HL-60 (cell line): ENCODE data around the gene IVD.

Experiments used
- DNase-seq, 2 experiments: peaks; one replicate each; pipeline ENCODE4 v3.0.0-alpha.2; 2010 to 2020; ENCODE audit warnings: low read depth in 1 of 2, low spot score in 1 of 2
- H3K27ac ChIP-seq: fragments of 250-450 bp; sonication (Bioruptor Pico); replicated peaks from 2 replicates; pipeline ENCODE4 v1.5.1; 2020; ENCODE audit warnings: mild to moderate bottlenecking, moderate library complexity
- H3K27me3 ChIP-seq: fragments of 250-450 bp; sonication (Bioruptor Pico); 2 replicates; pipeline ENCODE4 v1.5.1; 2021; ENCODE audit warnings: mild to moderate bottlenecking, moderate library complexity; ENCODE audit not compliant: insufficient read depth, poor library complexity, severe bottlenecking
- H3K4me3 ChIP-seq: replicated peaks from 2 replicates; pipeline ENCODE4 v1.5.1; 2011; ENCODE audit warnings: mild to moderate bottlenecking, control low read depth, low read length; ENCODE audit not compliant: insufficient read depth
- CTCF ChIP-seq: IDR thresholded peaks from one replicate; pipeline ENCODE4 v1.5.1; 2011; ENCODE audit warnings: low read length, control low read depth, inconsistent platforms; ENCODE audit not compliant: insufficient read depth
- GABPA ChIP-seq: IDR thresholded peaks from 2 replicates; pipeline ENCODE4 v1.6.1; 2012; ENCODE audit warnings: low read depth
- POLR2AphosphoS5 ChIP-seq: IDR thresholded peaks from 2 replicates; pipeline ENCODE4 v1.6.1; 2012; ENCODE audit warnings: low read depth
- REST ChIP-seq: IDR thresholded peaks from 2 replicates; pipeline ENCODE4 v1.6.1; 2012; ENCODE audit warnings: low read depth; ENCODE audit not compliant: insufficient replicate concordance
- SPI1 ChIP-seq: IDR thresholded peaks from 2 replicates; pipeline ENCODE4 v1.6.1; 2012; ENCODE audit warnings: low read depth, mild to moderate bottlenecking, borderline replicate concordance

IVD gene

GRCh38 chr15:40421246-40422157, 15.9 kb downstream of the IVD start:
- peak; percentile 66 to 85 for DNase-seq
- no peaks in the 10 kb centered on the region for H3K27me3 ChIP-seq
- TF ChIP-seq CTCF (peak; percentile 89), GABPA (no peak)
- H3K4me3 ChIP-seq = no peak overlapping the region; the same call in 1 of the 2 replicates
- no peak overlapping the region for H3K27ac ChIP-seq

GRCh38 chr15:40424483-40425115, 19.0 kb downstream of the IVD start:
- H3K27me3 ChIP-seq = no peaks in the 10 kb centered on the region
- H3K4me3 ChIP-seq = no peak overlapping the region

GRCh38 chr15:40425681-40426080, 20.1 kb downstream of the IVD start:
- TF ChIP-seq REST = no peak
- TF ChIP-seq POLR2AphosphoS5 = no peak
- no peak for TF ChIP-seq GABPA
- no peak for TF ChIP-seq CTCF
- TF ChIP-seq SPI1 = no peak
- no peak overlapping the region for H3K27ac ChIP-seq

More at GRCh38 chr15:40424483-40425115, 19.0 kb downstream of the IVD start:
- TF ChIP-seq CTCF (no peak), POLR2AphosphoS5 (no peak), SPI1 (no peak), GABPA (no peak), REST (no peak)
- no peak for DNase-seq
- no peak overlapping the region for H3K27ac ChIP-seq

More at GRCh38 chr15:40425681-40426080, 20.1 kb downstream of the IVD start:
- H3K4me3 ChIP-seq = no peak overlapping the region
- DNase-seq = no peak
- H3K27me3 ChIP-seq = no peaks in the 10 kb centered on the region
